ENCODE data around the gene LRCH3. TPM values are rescaled to one million over a fixed set of nuclear protein-coding genes. Genes with fewer than 3 reads are reported as not detected.
A peak's percentile ranks its signal among the peaks of the same experiment; 100 is the strongest.

LRCH3 gene
- total RNA-seq, 1 donor from 2014 or later: 22.2 TPM

DNA sequence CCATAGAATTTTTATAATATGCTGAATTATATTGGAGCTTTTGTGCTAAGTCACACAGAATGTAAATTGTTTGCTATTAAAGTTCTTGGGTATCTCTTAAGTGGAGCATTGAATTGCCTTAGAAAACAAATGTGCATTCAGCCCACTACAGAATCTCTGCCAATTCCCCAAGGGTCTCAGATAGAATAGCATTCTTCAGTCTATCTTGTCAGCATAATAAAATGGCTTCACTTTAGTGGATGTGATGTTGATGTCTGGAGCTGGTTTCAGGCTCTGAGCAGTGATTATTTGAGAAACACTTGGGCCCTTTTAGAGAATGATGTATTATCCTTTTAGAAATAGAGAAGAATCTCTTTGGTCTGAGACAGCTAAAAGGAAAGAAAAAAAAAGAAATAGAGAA, 45.2 kb downstream of the LRCH3 start:
- intact Hi-C loops (cut with DNase I): no loop called here
- no peak overlapping the region for H3K27ac ChIP-seq
- no peaks in the 10 kb centered on the region for H3K4me1 ChIP-seq
- peaks cover 32 to 73% of the 10 kb centered on the region in 2 donors for H3K36me3 ChIP-seq
- H3K4me3 ChIP-seq: no peak overlapping the region
- no peaks in the 10 kb centered on the region for H3K9me3 ChIP-seq
- no peak for DNase-seq (ENCODE audit: low spot score in 2 of 2)
- TF ChIP-seq, protein P1, sequence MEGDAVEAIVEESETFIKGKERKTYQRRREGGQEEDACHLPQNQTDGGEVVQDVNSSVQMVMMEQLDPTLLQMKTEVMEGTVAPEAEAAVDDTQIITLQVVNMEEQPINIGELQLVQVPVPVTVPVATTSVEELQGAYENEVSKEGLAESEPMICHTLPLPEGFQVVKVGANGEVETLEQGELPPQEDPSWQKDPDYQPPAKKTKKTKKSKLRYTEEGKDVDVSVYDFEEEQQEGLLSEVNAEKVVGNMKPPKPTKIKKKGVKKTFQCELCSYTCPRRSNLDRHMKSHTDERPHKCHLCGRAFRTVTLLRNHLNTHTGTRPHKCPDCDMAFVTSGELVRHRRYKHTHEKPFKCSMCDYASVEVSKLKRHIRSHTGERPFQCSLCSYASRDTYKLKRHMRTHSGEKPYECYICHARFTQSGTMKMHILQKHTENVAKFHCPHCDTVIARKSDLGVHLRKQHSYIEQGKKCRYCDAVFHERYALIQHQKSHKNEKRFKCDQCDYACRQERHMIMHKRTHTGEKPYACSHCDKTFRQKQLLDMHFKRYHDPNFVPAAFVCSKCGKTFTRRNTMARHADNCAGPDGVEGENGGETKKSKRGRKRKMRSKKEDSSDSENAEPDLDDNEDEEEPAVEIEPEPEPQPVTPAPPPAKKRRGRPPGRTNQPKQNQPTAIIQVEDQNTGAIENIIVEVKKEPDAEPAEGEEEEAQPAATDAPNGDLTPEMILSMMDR (IDR thresholded peaks at IDR 0.05): no peak
- H3K27me3 ChIP-seq: no peaks in the 10 kb centered on the region

DNA sequence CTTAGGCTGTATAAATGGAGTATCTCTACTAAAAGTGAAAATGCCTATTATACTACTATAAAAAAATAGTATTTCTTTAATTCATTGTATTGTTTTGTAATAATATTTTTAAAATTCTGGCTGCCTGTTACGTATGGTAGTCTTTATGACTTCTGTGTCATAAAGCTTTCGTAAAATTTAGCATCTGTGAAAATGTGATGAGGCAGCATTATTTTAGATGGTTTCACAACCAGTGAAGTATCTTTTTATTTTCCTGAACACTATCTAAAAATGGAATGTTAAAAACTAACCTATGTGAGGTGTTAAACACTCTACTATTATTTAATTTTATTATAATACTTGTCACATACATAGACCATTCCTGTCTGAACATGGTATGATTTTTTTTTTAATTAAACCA, 46.2 kb downstream of the LRCH3 start:
- TF ChIP-seq, protein P1 (IDR thresholded peaks at IDR 0.05): no peak
- DNase-seq (ENCODE audit: low spot score in 2 of 2): no peak
- no peak overlapping the region for H3K4me3 ChIP-seq
- intact Hi-C loops (cut with DNase I): no loop called here
- no peaks in the 10 kb centered on the region for H3K4me1 ChIP-seq
- H3K36me3 ChIP-seq: peaks cover 37 to 73% of the 10 kb centered on the region in 2 donors
- H3K27ac ChIP-seq: no peak overlapping the region
- no peaks in the 10 kb centered on the region for H3K27me3 ChIP-seq
- H3K9me3 ChIP-seq: no peaks in the 10 kb centered on the region

DNA sequence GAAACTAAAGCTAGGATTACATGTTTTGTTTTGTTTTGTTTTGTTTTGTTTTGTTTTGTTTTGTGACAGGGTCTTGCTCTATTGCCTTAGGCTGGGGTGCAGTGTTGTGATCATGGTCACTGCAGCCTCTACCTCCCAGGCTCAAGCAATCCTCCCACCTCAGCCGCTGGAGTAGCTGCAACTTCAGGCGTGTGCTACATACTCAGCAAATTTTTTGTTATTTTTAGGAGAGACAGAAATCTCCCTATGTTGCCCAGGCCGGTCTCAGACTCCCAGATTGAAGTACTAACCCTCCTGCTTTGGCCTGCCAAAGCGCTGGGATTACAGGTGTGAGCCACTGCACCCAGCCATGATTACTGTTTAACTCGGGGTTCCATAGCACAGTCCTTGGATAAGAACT, 50.7 kb downstream of the LRCH3 start:
- peaks cover 49 to 80% of the 10 kb centered on the region in 2 donors for H3K36me3 ChIP-seq

DNA sequence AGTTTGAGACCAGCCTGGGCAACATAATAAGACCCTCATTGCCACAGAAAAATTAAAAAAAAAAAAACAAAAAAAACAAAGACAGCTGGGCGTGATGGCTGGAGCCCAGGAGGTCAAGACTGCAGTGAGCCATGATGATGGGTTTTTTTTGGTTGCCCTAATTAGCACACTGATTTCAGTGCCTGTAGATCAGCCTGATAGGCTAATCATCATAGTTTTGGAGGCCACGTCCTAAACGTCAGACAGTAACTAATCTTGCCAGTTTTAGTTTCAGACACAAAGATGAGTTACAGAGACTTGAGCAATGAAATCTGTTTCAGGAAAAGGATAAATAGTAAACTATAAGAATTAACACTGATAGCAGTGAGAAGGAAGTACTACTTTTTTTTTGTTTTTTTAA, 55.4 kb downstream of the LRCH3 start:
- H3K9me3 ChIP-seq: no peaks in the 10 kb centered on the region
- no peak overlapping the region for H3K4me3 ChIP-seq
- no peak overlapping the region for H3K27ac ChIP-seq
- H3K4me1 ChIP-seq: no peaks in the 10 kb centered on the region
- peaks cover 48 to 74% of the 10 kb centered on the region in 2 donors for H3K36me3 ChIP-seq
- intact Hi-C loops (cut with DNase I): no loop called here
- TF ChIP-seq, protein P1 (IDR thresholded peaks at IDR 0.05): no peak
- no peak for DNase-seq (ENCODE audit: low spot score in 2 of 2)
- no peaks in the 10 kb centered on the region for H3K27me3 ChIP-seq

More for the DNA sequence above, 50.7 kb downstream of the LRCH3 start:
- Histone ChIP-seq H3K27ac (no peak overlapping the region), H3K4me3 (no peak overlapping the region), H3K4me1 (no peaks in the 10 kb centered on the region), H3K27me3 (no peaks in the 10 kb centered on the region), H3K9me3 (no peaks in the 10 kb centered on the region)
- no peak for DNase-seq (ENCODE audit: low spot score in 2 of 2)
- TF ChIP-seq, protein P1 (IDR thresholded peaks at IDR 0.05): no peak
- intact Hi-C loops (cut with DNase I): no loop called here

- no peak for DNase-seq (ENCODE audit: low spot score in 2 of 2)
- H3K36me3 ChIP-seq: peaks cover 39 to 75% of the 10 kb centered on the region in 2 donors
- H3K4me3 ChIP-seq: peak overlapping the region in 1 of 2 donors; percentile 7
- intact Hi-C loops (cut with DNase I): no loop called here
- H3K27ac ChIP-seq: no peak overlapping the region
- no peaks in the 10 kb centered on the region for H3K27me3 ChIP-seq
- TF ChIP-seq, protein P1 (IDR thresholded peaks at IDR 0.05): no peak
- no peaks in the 10 kb centered on the region for H3K9me3 ChIP-seq
- H3K4me1 ChIP-seq: no peaks in the 10 kb centered on the region
Observed at GRCh38 chr3:197847866-197848401, 56.9 kb downstream of the LRCH3 start.

All from ascending aorta (tissue), 2 donors.